Osteocyte (in vitro differentiated cells): ENCODE measurements around the gene GULP1. TPM values are rescaled to one million over a fixed set of nuclear protein-coding genes. Genes with fewer than 3 reads are reported as not detected.
A peak's percentile ranks its signal among the peaks of the same experiment; 100 is the strongest.

Source experiments
- DNase-seq: peaks from one replicate; pipeline ENCODE4 v3.0.0; 2021; ENCODE audit warnings: mixed read lengths; ENCODE audit not compliant: unreplicated experiment; ENCODE audit errors: extremely low spot score
- H3K27ac Mint-ChIP-seq: one replicate; pipeline ENCODE4 v1.8.0; 2021; ENCODE audit warnings: mild to moderate bottlenecking, mixed read lengths; ENCODE audit not compliant: unreplicated experiment
- H3K27me3 Mint-ChIP-seq: one replicate; pipeline ENCODE4 v1.8.0; 2021; ENCODE audit warnings: mixed read lengths; ENCODE audit not compliant: unreplicated experiment
- H3K36me3 Mint-ChIP-seq: one replicate; pipeline ENCODE4 v1.8.0; 2021; ENCODE audit warnings: mixed read lengths; ENCODE audit not compliant: unreplicated experiment
- H3K4me1 Mint-ChIP-seq: one replicate; pipeline ENCODE4 v1.8.0; 2021; ENCODE audit warnings: mixed read lengths; ENCODE audit not compliant: unreplicated experiment
- H3K4me3 Mint-ChIP-seq: one replicate; pipeline ENCODE4 v1.8.0; 2021; ENCODE audit warnings: mild to moderate bottlenecking, moderate library complexity, mixed read lengths; ENCODE audit not compliant: unreplicated experiment
- H3K9me3 Mint-ChIP-seq: one replicate; pipeline ENCODE4 v1.8.0; 2021; ENCODE audit warnings: mixed read lengths; ENCODE audit not compliant: unreplicated experiment
- CTCF ChIP-seq: fragments of 200-600 bp; sonication (generic); IDR thresholded peaks from 2 replicates; pipeline ENCODE4 v1.5.0; 2021; ENCODE audit warnings: antibody characterized with exemption, mild to moderate bottlenecking, moderate library complexity
- total RNA-seq: library from RNA; stranded (reverse); gene quantifications from 2 replicates; pipeline ENCODE4 v1.2.1, GENCODE V29; 2021

GULP1 gene
- total RNA-seq, 1 donor from 2014 or later = 36.7 TPM

GRCh38 chr2:188320861-188321260 is 29.2 kb downstream of the GULP1 start:
- no peak overlapping the region for H3K4me3 Mint-ChIP-seq
- peak overlapping the region; percentile 8 for H3K27ac Mint-ChIP-seq
- H3K36me3 Mint-ChIP-seq = peaks cover 8% of the 10 kb centered on the region
- no peak for DNase-seq
- H3K4me1 Mint-ChIP-seq = peaks cover 65% of the 10 kb centered on the region
- H3K9me3 Mint-ChIP-seq = peaks cover 13% of the 10 kb centered on the region
- TF ChIP-seq CTCF = no peak
- H3K27me3 Mint-ChIP-seq = no peaks in the 10 kb centered on the region

- Mint-ChIP-seq H3K36me3 (no peaks in the 10 kb centered on the region), H3K4me3 (peak overlapping the region; percentile 8), H3K27me3 (no peaks in the 10 kb centered on the region), H3K4me1 (peaks cover 59% of the 10 kb centered on the region), H3K27ac (peak overlapping the region; percentile 79), H3K9me3 (no peaks in the 10 kb centered on the region)
- TF ChIP-seq CTCF = no peak
- DNase-seq = no peak
Measured at GRCh38 chr2:188322569-188323551, 31.2 kb downstream of the GULP1 start.

- Mint-ChIP-seq H3K36me3 (no peaks in the 10 kb centered on the region), H3K4me3 (no peak overlapping the region), H3K27ac (no peak overlapping the region), H3K27me3 (no peaks in the 10 kb centered on the region), H3K9me3 (no peaks in the 10 kb centered on the region), H3K4me1 (peaks cover 47% of the 10 kb centered on the region)
- no peak for DNase-seq
- no peak for TF ChIP-seq CTCF
Measured at GRCh38 chr2:188324067-188324466, 32.4 kb downstream of the GULP1 start.

- no peaks in the 10 kb centered on the region for H3K27me3 Mint-ChIP-seq
- H3K4me1 Mint-ChIP-seq = peaks cover 38% of the 10 kb centered on the region
- DNase-seq = no peak
- no peaks in the 10 kb centered on the region for H3K9me3 Mint-ChIP-seq
- no peak overlapping the region for H3K4me3 Mint-ChIP-seq
- no peaks in the 10 kb centered on the region for H3K36me3 Mint-ChIP-seq
- no peak for TF ChIP-seq CTCF
- H3K27ac Mint-ChIP-seq = no peak overlapping the region
Measured at GRCh38 chr2:188326290-188326668, 34.6 kb downstream of the GULP1 start.

GRCh38 chr2:188326669-188327301 is 35.1 kb downstream of the GULP1 start:
- no peak for TF ChIP-seq CTCF
- Mint-ChIP-seq H3K27me3 (no peaks in the 10 kb centered on the region), H3K36me3 (no peaks in the 10 kb centered on the region), H3K4me1 (peaks cover 38% of the 10 kb centered on the region), H3K9me3 (no peaks in the 10 kb centered on the region), H3K27ac (no peak overlapping the region), H3K4me3 (no peak overlapping the region)
- no peak for DNase-seq
